GM18499 (cell line): Measurements from ENCODE around the gene KLC1.

Experiments
- ATAC-seq: cut with Tn5 transposase; IDR thresholded peaks from one replicate; pipeline ENCODE4 v1.9.1; 2021; ENCODE audit warnings: moderate number of reproducible peaks; ENCODE audit not compliant: insufficient read depth, unreplicated experiment

The KLC1 gene

GRCh38 chr14:103702095-103702494 is 73.1 kb downstream of the KLC1 start:
- ATAC-seq: no peak

- ATAC-seq: no peak
Observed at GRCh38 chr14:103702497-103703432, 73.8 kb downstream of the KLC1 start.

- ATAC-seq: no peak
Observed at GRCh38 chr14:103703433-103704385, 74.7 kb downstream of the KLC1 start.

GRCh38 chr14:103704708-103705107 is 75.7 kb downstream of the KLC1 start:
- ATAC-seq: no peak

- ATAC-seq: no peak
Observed at GRCh38 chr14:103705118-103705503, 76.1 kb downstream of the KLC1 start.

- no peak for ATAC-seq
Observed at GRCh38 chr14:103705504-103706284, 76.7 kb downstream of the KLC1 start.

- ATAC-seq: no peak
Observed at GRCh38 chr14:103706551-103707328, 77.7 kb downstream of the KLC1 start.

DNA sequence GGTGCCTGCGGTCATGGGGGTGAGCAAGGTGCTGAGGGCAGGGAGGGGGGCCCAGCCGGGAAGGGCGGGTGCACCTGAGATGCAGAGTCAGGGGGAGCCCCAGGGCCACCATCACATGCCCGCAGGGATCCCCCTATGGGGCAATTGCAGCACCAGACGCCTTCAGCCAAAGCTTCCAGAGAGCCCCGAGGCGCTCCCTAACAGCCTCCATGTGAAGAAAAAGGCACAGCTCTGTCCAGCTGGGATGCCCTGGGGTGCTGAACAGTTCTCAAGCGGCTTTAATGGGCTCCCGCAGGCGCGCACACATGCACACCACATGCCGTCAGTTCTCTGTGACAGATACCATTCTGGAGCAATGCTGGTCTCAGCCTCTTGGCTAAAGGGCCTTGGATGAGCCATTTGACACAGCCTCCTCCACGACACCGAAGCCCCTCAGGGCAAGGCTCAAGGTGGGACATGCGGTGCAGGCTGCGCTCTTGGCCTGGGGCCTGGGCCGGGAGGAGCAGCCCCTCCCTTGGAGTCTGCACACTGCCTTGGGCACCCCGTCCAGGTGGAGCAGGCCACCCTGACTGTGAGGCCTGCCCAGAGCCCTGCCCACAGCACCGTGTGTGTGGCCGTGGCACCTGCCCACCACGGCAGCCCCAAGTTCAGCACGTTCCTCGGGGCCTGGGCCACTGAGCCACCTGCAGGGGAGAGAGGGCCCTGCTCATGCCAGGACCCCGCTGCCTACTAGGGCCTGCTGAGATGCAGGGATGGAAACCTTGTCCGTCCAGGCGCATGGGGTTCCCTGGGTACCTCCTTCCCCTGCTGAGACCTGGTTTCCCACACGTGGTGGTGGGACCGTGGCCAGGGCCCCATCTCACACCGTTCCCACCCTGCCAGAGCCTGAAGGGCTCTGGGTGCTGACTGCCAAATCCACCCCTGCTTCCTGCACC is 78.6 kb downstream of the KLC1 start:
- no peak for ATAC-seq

DNA sequence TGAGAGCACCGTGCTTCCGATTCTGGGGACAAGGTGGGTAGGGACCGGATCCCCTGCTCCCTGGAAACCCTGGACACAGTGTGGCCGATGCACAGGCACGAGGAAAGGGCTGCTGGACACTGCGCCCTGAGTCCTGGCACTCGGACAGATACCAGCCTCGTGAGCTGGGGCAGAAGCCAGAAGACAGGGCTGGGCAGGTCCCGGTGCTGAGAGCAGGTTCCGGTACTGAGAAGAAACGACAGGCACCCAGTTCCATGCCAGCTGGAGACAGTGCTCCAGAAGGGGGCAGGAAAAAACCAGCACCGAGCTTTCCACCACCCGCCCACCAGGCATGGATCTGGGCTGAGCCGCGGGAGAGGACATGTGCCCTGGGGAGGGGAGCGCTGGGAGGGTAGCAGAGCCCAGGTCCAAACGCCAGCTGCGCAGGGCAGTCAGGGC is 79.8 kb downstream of the KLC1 start:
- no peak for ATAC-seq

DNA sequence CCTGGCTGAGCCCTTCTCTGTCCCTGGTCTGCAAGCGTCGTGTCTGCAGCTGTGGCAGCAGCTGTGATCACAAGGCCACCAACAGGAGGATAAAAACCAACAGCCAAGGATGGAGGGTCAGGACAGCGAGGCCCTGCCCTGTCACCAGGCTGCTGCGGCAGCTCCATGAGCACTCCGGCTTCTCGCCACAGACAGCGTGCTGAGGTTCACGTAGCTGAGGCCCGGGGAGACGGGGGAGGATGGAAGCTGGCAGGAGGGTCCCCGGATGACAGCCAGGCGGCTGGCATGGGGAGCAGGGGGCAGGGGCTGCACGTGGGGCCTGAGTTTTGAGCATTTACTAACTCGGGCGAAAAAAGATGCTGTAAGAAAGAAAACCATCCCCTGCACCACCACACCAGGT is 80.8 kb downstream of the KLC1 start:
- no peak for ATAC-seq

- no peak for ATAC-seq
Observed at GRCh38 chr14:103710771-103711377, 81.9 kb downstream of the KLC1 start.

- ATAC-seq: no peak
Observed at GRCh38 chr14:103711516-103712431, 82.8 kb downstream of the KLC1 start.

- ATAC-seq: no peak
Observed at GRCh38 chr14:103712633-103713247, 83.7 kb downstream of the KLC1 start.

- ATAC-seq: no peak
Observed at GRCh38 chr14:103713304-103714062, 84.5 kb downstream of the KLC1 start.

GRCh38 chr14:103714063-103714724 is 85.2 kb downstream of the KLC1 start:
- no peak for ATAC-seq
